ENCODE measurements around the gene HSPG2.

- TF ChIP-seq POLR2A (IDR thresholded peaks at IDR 0.05), result no peak
- TF ChIP-seq CTCF (IDR thresholded peaks at IDR 0.05), result no peak
- TF ChIP-seq POLR2AphosphoS5 (IDR thresholded peaks at IDR 0.05), result no peak
These were observed 64.5 kb downstream of the HSPG2 start for GRCh38 chr1:21872445-21873079.

All from gastroesophageal sphincter (tissue), 3 donors.